H9 (cell line): ENCODE results near the gene CMTM7. TPM values are rescaled to one million over a fixed set of nuclear protein-coding genes. Genes with fewer than 3 reads are reported as not detected.

Source experiments
- DNase-seq: peaks from one replicate; pipeline ENCODE4 v3.0.0-alpha.2; 2017
- H2AFZ ChIP-seq: one replicate; pipeline ENCODE4 v1.6.1; 2013; ENCODE audit warnings: mild to moderate bottlenecking, low read length, control low read depth, moderate library complexity
- H2AK5ac ChIP-seq: 2 replicates; pipeline ENCODE4 v1.6.1; 2013; ENCODE audit warnings: low read length, control low read depth, mixed read lengths; ENCODE audit not compliant: insufficient read length
- H2BK120ac ChIP-seq: one replicate; pipeline ENCODE4 v1.6.1; 2013; ENCODE audit warnings: low read depth, mild to moderate bottlenecking, low read length, control low read depth, inconsistent platforms; ENCODE audit not compliant: poor library complexity, severe bottlenecking
- H2BK12ac ChIP-seq: 2 replicates; pipeline ENCODE4 v1.6.1; 2013; ENCODE audit warnings: low read length, control low read depth, mixed read lengths, low read depth; ENCODE audit not compliant: insufficient read length
- H2BK15ac ChIP-seq: 2 replicates; pipeline ENCODE4 v1.6.1; 2013; ENCODE audit warnings: low read depth, low read length, control low read depth
- H2BK20ac ChIP-seq: one replicate; pipeline ENCODE4 v1.6.1; 2013; ENCODE audit warnings: low read depth, mild to moderate bottlenecking, low read length, control low read depth, inconsistent platforms; ENCODE audit not compliant: poor library complexity, severe bottlenecking
- H2BK5ac ChIP-seq: 2 replicates; pipeline ENCODE4 v1.6.1; 2013; ENCODE audit warnings: low read length, control low read depth, mixed read lengths; ENCODE audit not compliant: insufficient read length
- H3K14ac ChIP-seq: 2 replicates; pipeline ENCODE4 v1.6.1; 2013; ENCODE audit warnings: low read length, control low read depth; ENCODE audit not compliant: insufficient read depth
- H3K18ac ChIP-seq: 2 replicates; pipeline ENCODE4 v1.6.1; 2013; ENCODE audit warnings: low read depth, mild to moderate bottlenecking, mixed read lengths, low read length, control low read depth; ENCODE audit not compliant: insufficient read length
- H3K23ac ChIP-seq: 2 replicates; pipeline ENCODE4 v1.6.1; 2013; ENCODE audit warnings: low read length, control low read depth, mixed read lengths, low read depth; ENCODE audit not compliant: insufficient read length
- H3K23me2 ChIP-seq: 2 replicates; pipeline ENCODE4 v1.6.1; 2013; ENCODE audit warnings: low read depth, mild to moderate bottlenecking, mixed read lengths, low read length, control low read depth; ENCODE audit not compliant: insufficient read length, poor library complexity, severe bottlenecking
- H3K27ac ChIP-seq: 2 replicates; pipeline ENCODE4 v1.5.1; 2013; ENCODE audit warnings: low read length, control low read depth, mixed read lengths, low read depth; ENCODE audit not compliant: insufficient read length
- H3K27me3 ChIP-seq: 2 replicates; pipeline ENCODE4 v1.6.1; 2013; ENCODE audit warnings: low read length, control low read depth, inconsistent platforms; ENCODE audit not compliant: insufficient read depth
- H3K4ac ChIP-seq: 2 replicates; pipeline ENCODE4 v1.6.1; 2013; ENCODE audit warnings: low read depth, mild to moderate bottlenecking, control low read depth, inconsistent platforms, low read length, moderate library complexity
- H3K4me1 ChIP-seq: 2 replicates; pipeline ENCODE4 v1.6.1; 2013; ENCODE audit warnings: low read length, control low read depth, inconsistent platforms; ENCODE audit not compliant: insufficient read depth
- H3K4me2 ChIP-seq: 2 replicates; pipeline ENCODE4 v1.6.1; 2013; ENCODE audit warnings: low read length, control low read depth, mixed read lengths; ENCODE audit not compliant: insufficient read length, insufficient read depth
- H3K56ac ChIP-seq: 2 replicates; pipeline ENCODE4 v1.6.1; 2013; ENCODE audit warnings: low read depth, mild to moderate bottlenecking, mixed read lengths, low read length, control low read depth; ENCODE audit not compliant: insufficient read length
- H3K79me1 ChIP-seq: 2 replicates; pipeline ENCODE4 v1.6.1; 2013; ENCODE audit warnings: low read depth, mild to moderate bottlenecking, moderate library complexity, low read length, control low read depth, inconsistent platforms; ENCODE audit not compliant: insufficient read depth, poor library complexity, severe bottlenecking
- H3K79me2 ChIP-seq: 2 replicates; pipeline ENCODE4 v1.6.1; 2013; ENCODE audit warnings: low read length, control low read depth, inconsistent platforms; ENCODE audit not compliant: insufficient read depth
- H3K9ac ChIP-seq: 2 replicates; pipeline ENCODE4 v1.6.1; 2013; ENCODE audit warnings: low read length, control low read depth, mixed read lengths; ENCODE audit not compliant: insufficient read length; ENCODE audit errors: extremely low read depth
- H3K9me3 ChIP-seq: one replicate; pipeline ENCODE4 v1.6.1; 2013; ENCODE audit warnings: low read depth, low read length, inconsistent platforms; ENCODE audit not compliant: control insufficient read depth
- H3T11ph ChIP-seq: one replicate; pipeline ENCODE4 v1.6.1; 2013; ENCODE audit warnings: mild to moderate bottlenecking, low read length, control low read depth, inconsistent platforms
- H4K20me1 ChIP-seq: one replicate; pipeline ENCODE4 v1.6.1; 2013; ENCODE audit not compliant: control insufficient read depth, insufficient read length, insufficient read depth
- H4K5ac ChIP-seq: 2 replicates; pipeline ENCODE4 v1.6.1; 2013; ENCODE audit warnings: low read depth, mild to moderate bottlenecking, mixed read lengths, low read length, control low read depth; ENCODE audit not compliant: insufficient read length
- H4K8ac ChIP-seq: replicated peaks from 2 replicates; pipeline ENCODE4 v1.6.1; 2013; ENCODE audit warnings: low read length, control low read depth, mixed read lengths, low read depth; ENCODE audit not compliant: insufficient read length
- H4K91ac ChIP-seq: 2 replicates; pipeline ENCODE4 v1.6.1; 2013; ENCODE audit warnings: low read depth, mild to moderate bottlenecking, moderate library complexity, mixed read lengths, low read length, control low read depth; ENCODE audit not compliant: insufficient read length
- H3K27ac Mint-ChIP-seq, 3 experiments: 2 replicates in 2 of 3; 3 replicates in 1 of 3; pipeline ENCODE4 v1.8.0; 2020 to 2021; ENCODE audit warnings: mixed read lengths in 3 of 3, mild to moderate bottlenecking in 1 of 3, moderate library complexity in 1 of 3
- H3K27me3 Mint-ChIP-seq: 2 replicates; pipeline ENCODE4 v1.8.0; 2021; ENCODE audit warnings: low read depth, mild to moderate bottlenecking, moderate library complexity, mixed read lengths
- H3K36me3 Mint-ChIP-seq, 3 experiments: 2 replicates in 2 of 3; 3 replicates in 1 of 3; pipeline ENCODE4 v1.8.0; 2020 to 2021; ENCODE audit warnings: low read depth in 3 of 3, mixed read lengths in 3 of 3; ENCODE audit not compliant: insufficient read depth in 1 of 3
- H3K4me1 Mint-ChIP-seq, 2 experiments: 2 replicates each; pipeline ENCODE4 v1.8.0; 2020; ENCODE audit warnings: mixed read lengths in 2 of 2
- H3K4me3 Mint-ChIP-seq, 2 experiments: 2 replicates in 1 of 2; 3 replicates in 1 of 2; pipeline ENCODE4 v1.8.0; 2020 to 2021; ENCODE audit warnings: mild to moderate bottlenecking in 2 of 2, mixed read lengths in 2 of 2, moderate library complexity in 1 of 2
- H3K9me3 Mint-ChIP-seq, 2 experiments: 2 replicates in 1 of 2; 3 replicates in 1 of 2; pipeline ENCODE4 v1.8.0; 2020; ENCODE audit warnings: mild to moderate bottlenecking in 2 of 2, mixed read lengths in 2 of 2, moderate library complexity in 1 of 2
- WGBS: extraction: QIAGEN DNeasy Blood & Tissue Kit; methylation state at CpG from one replicate; pipeline ENCODE4 v1.1.7; 2013; ENCODE audit warnings: missing lambda C conversion rate, low lambda C conversion rate, mixed read lengths; ENCODE audit not compliant: insufficient read length; ENCODE audit errors: extremely low coverage; 5-methylcytosine and 5-hydroxymethylcytosine counted together
- total RNA-seq: library from RNA; stranded (reverse); gene quantifications from 2 replicates; pipeline ENCODE4 v1.2.1, GENCODE V29; 2021
- TF ChIP-seq, protein P1 (sequence below): fragments of 200-600 bp; sonication (generic); conservative IDR thresholded peaks from 3 replicates; pipeline ENCODE4 v1.8.0; 2021; ENCODE audit warnings: antibody characterized with exemption, mild to moderate bottlenecking

The CMTM7 gene
- total RNA-seq, 1 experiment from 2014 or later, result 23.9 TPM

DNA sequence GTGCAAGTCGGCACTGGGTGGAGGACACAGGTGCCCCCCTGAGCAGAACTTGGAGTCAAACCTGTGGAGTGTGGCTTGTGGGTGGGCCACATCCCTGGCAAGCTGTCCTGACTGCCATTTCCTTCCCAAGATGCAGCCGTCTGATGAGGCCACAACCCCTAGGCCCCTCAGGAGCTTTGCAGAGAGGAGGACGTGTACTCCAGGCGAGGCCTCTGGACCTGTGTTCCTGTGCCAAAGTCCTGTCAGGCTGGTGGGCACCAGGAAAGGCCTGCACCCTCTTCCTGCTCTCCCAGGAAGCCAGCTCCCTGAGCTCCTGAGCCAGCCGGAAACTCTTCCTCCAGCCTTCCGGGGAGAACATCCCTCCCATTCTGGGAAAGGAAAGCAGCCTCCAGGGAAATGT lies 62.5 kb downstream of the CMTM7 start:
- DNase-seq, result no peak
- Histone ChIP-seq H2AK5ac (no peak overlapping the region), H3K4me2 (no peak overlapping the region), H2BK15ac (no peak overlapping the region), H4K8ac (no peak overlapping the region), H3K23me2 (no peaks in the 10 kb centered on the region), H4K91ac (no peak overlapping the region), H3K4ac (no peak overlapping the region), H3K27me3 (no peaks in the 10 kb centered on the region), H3K4me1 (no peaks in the 10 kb centered on the region), H2BK5ac (no peak overlapping the region), H3K56ac (no peak overlapping the region), H3T11ph (no peak overlapping the region), H4K5ac (no peak overlapping the region), H3K79me1 (no peaks in the 10 kb centered on the region), H2BK120ac (no peak overlapping the region), H3K9ac (no peak overlapping the region), H3K14ac (no peak overlapping the region), H3K18ac (no peak overlapping the region), H2BK20ac (no peak overlapping the region), H3K79me2 (no peaks in the 10 kb centered on the region), H3K9me3 (no peaks in the 10 kb centered on the region), H4K20me1 (no peaks in the 10 kb centered on the region), H2AFZ (no peak overlapping the region), H3K23ac (no peak overlapping the region), H3K27ac (no peak overlapping the region), H2BK12ac (no peak overlapping the region)
- H3K27me3 Mint-ChIP-seq, result no peaks in the 10 kb centered on the region; the same call in 1 of the 2 replicates
- TF ChIP-seq, protein P1, sequence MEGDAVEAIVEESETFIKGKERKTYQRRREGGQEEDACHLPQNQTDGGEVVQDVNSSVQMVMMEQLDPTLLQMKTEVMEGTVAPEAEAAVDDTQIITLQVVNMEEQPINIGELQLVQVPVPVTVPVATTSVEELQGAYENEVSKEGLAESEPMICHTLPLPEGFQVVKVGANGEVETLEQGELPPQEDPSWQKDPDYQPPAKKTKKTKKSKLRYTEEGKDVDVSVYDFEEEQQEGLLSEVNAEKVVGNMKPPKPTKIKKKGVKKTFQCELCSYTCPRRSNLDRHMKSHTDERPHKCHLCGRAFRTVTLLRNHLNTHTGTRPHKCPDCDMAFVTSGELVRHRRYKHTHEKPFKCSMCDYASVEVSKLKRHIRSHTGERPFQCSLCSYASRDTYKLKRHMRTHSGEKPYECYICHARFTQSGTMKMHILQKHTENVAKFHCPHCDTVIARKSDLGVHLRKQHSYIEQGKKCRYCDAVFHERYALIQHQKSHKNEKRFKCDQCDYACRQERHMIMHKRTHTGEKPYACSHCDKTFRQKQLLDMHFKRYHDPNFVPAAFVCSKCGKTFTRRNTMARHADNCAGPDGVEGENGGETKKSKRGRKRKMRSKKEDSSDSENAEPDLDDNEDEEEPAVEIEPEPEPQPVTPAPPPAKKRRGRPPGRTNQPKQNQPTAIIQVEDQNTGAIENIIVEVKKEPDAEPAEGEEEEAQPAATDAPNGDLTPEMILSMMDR, result no peak
- no peaks in the 10 kb centered on the region; a peak in 1 of 5 replicates for H3K9me3 Mint-ChIP-seq
- H3K4me1 Mint-ChIP-seq, result peaks cover 26 to 31% of the 10 kb centered on the region in 2 experiments
- no peak overlapping the region for H3K4me3 Mint-ChIP-seq
- H3K36me3 Mint-ChIP-seq, result peaks cover 2 to 20% (median 18%) of the 10 kb centered on the region in 3 experiments
- no CpG with 5 or more reads among the region's 6 CpGs for WGBS
- peak overlapping the region in 1 of 3 experiments; percentile 40; a peak in 2 of 7 replicates for H3K27ac Mint-ChIP-seq
